ENCODE results near the gene RBBP8. TPM values are rescaled to one million over a fixed set of nuclear protein-coding genes. Genes with fewer than 3 reads are reported as not detected.

RBBP8 gene
- total and polyA plus RNA-seq, 2 experiments from 2014 or later = 27.1 to 45.2 TPM

- peaks cover 24% of the 10 kb centered on the region for H3F3A ChIP-seq (ENCODE audit: insufficient read depth)
- H3K4me1 ChIP-seq (ENCODE audit: insufficient read depth) = peaks cover 26% of the 10 kb centered on the region
- no peaks in the 10 kb centered on the region for H3K79me2 ChIP-seq (ENCODE audit: insufficient read depth)
- in situ Hi-C loops (cut with MboI) = loop anchor here (10.0 kb wide), 1 partner anchor 78 kb away; no protein-coding TSS in a partner anchor
- H3K9me3 ChIP-seq (ENCODE audit: low read depth) = no peaks in the 10 kb centered on the region
- 96% methylated on average over 3 of the region's 3 CpGs for WGBS, 2 experiments (ENCODE audit: low coverage in 1 of 2, low lambda C conversion rate in 2 of 2, missing lambda C conversion rate in 2 of 2)
- H4K20me1 ChIP-seq (ENCODE audit: insufficient read depth) = no peaks in the 10 kb centered on the region
- H2AFZ ChIP-seq = no peak overlapping the region
- H3K27ac ChIP-seq = no peak overlapping the region
- TF ChIP-seq EZH2 (IDR thresholded peaks at IDR 0.05; ENCODE audit: insufficient read depth, poor library complexity, severe bottlenecking) (no peak), EZH2phosphoT487 (IDR thresholded peaks at IDR 0.05; ENCODE audit: insufficient read depth, low read depth) (no peak)
- no peaks in the 10 kb centered on the region for H3K27me3 ChIP-seq (replicated peaks; ENCODE audit: insufficient read depth)
- H3K36me3 ChIP-seq (ENCODE audit: low read depth) = no peaks in the 10 kb centered on the region
- no peak overlapping the region for H3K4me2 ChIP-seq (ENCODE audit: unreplicated experiment)
- no peak overlapping the region for H3K9ac ChIP-seq
- no peak overlapping the region for H3K4me3 ChIP-seq
- no peak for DNase-seq
- no peaks in the 10 kb centered on the region for H3K9me2 ChIP-seq (ENCODE audit: insufficient read depth)
These were observed 103.6 kb downstream of the RBBP8 start for GRCh38 chr18:23036660-23037201.

- H3K4me3 ChIP-seq = no peak overlapping the region
- H3K79me2 ChIP-seq (ENCODE audit: insufficient read depth) = no peaks in the 10 kb centered on the region
- H3K36me3 ChIP-seq (ENCODE audit: low read depth) = no peaks in the 10 kb centered on the region
- H4K20me1 ChIP-seq (ENCODE audit: insufficient read depth) = no peaks in the 10 kb centered on the region
- no peak for DNase-seq
- TF ChIP-seq EZH2 (IDR thresholded peaks at IDR 0.05; ENCODE audit: insufficient read depth, poor library complexity, severe bottlenecking) = no peak
- TF ChIP-seq EZH2phosphoT487 (IDR thresholded peaks at IDR 0.05; ENCODE audit: insufficient read depth, low read depth) = no peak
- H3K4me2 ChIP-seq (ENCODE audit: unreplicated experiment) = no peak overlapping the region
- H3K9me2 ChIP-seq (ENCODE audit: insufficient read depth) = no peaks in the 10 kb centered on the region
- no peak overlapping the region for H3K9ac ChIP-seq
- in situ Hi-C loops (cut with MboI) = loop anchor here (10.0 kb wide), 1 partner anchor 77 kb away; no protein-coding TSS in a partner anchor
- peaks cover 15% of the 10 kb centered on the region for H3F3A ChIP-seq (ENCODE audit: insufficient read depth)
- H2AFZ ChIP-seq = no peak overlapping the region
- WGBS, 2 experiments (ENCODE audit: low coverage in 1 of 2, low lambda C conversion rate in 2 of 2, missing lambda C conversion rate in 2 of 2) = 95 to 100% methylated on average over 2 of the region's 2 CpGs
- no peaks in the 10 kb centered on the region for H3K9me3 ChIP-seq (ENCODE audit: low read depth)
- peaks cover 17% of the 10 kb centered on the region for H3K4me1 ChIP-seq (ENCODE audit: insufficient read depth)
- H3K27me3 ChIP-seq (replicated peaks; ENCODE audit: insufficient read depth) = no peaks in the 10 kb centered on the region
- H3K27ac ChIP-seq = no peak overlapping the region
These were observed 104.5 kb downstream of the RBBP8 start for GRCh38 chr18:23037646-23038045.

GRCh38 chr18:23038712-23039111 lies 105.6 kb downstream of the RBBP8 start:
- 23 to 25% methylated on average over 4 of the region's 4 CpGs for WGBS, 2 experiments (ENCODE audit: low coverage in 1 of 2, low lambda C conversion rate in 2 of 2, missing lambda C conversion rate in 2 of 2)
- H3K27ac ChIP-seq = no peak overlapping the region
- H3K9me2 ChIP-seq (ENCODE audit: insufficient read depth) = no peaks in the 10 kb centered on the region
- no peak overlapping the region for H2AFZ ChIP-seq
- in situ Hi-C loops (cut with MboI) = loop anchor here (10.0 kb wide), 1 partner anchor 76 kb away; no protein-coding TSS in a partner anchor
- no peaks in the 10 kb centered on the region for H3K36me3 ChIP-seq (ENCODE audit: low read depth)
- no peaks in the 10 kb centered on the region for H4K20me1 ChIP-seq (ENCODE audit: insufficient read depth)
- H3K4me1 ChIP-seq (ENCODE audit: insufficient read depth) = peaks cover 9% of the 10 kb centered on the region; the same call in 1 of the 2 replicates
- DNase-seq = peak; percentile 86
- no peak for TF ChIP-seq EZH2phosphoT487 (IDR thresholded peaks at IDR 0.05; ENCODE audit: insufficient read depth, low read depth)
- TF ChIP-seq EZH2 (IDR thresholded peaks at IDR 0.05; ENCODE audit: insufficient read depth, poor library complexity, severe bottlenecking) = no peak
- H3F3A ChIP-seq (ENCODE audit: insufficient read depth) = peaks cover 10% of the 10 kb centered on the region; the same call in 1 of the 2 replicates
- no peaks in the 10 kb centered on the region for H3K79me2 ChIP-seq (ENCODE audit: insufficient read depth)
- H3K27me3 ChIP-seq (replicated peaks; ENCODE audit: insufficient read depth) = no peaks in the 10 kb centered on the region
- H3K9me3 ChIP-seq (ENCODE audit: low read depth) = no peaks in the 10 kb centered on the region
- no peak overlapping the region for H3K4me3 ChIP-seq
- no peak overlapping the region for H3K4me2 ChIP-seq (ENCODE audit: unreplicated experiment)
- H3K9ac ChIP-seq = no peak overlapping the region

GRCh38 chr18:23042133-23042532 lies 109.0 kb downstream of the RBBP8 start:
- Histone ChIP-seq H3K4me2 (ENCODE audit: unreplicated experiment) (no peak overlapping the region), H3K27ac (no peak overlapping the region), H2AFZ (no peak overlapping the region), H3K9ac (no peak overlapping the region), H3K4me1 (ENCODE audit: insufficient read depth) (peaks cover 9% of the 10 kb centered on the region; the same call in 1 of the 2 replicates), H3K36me3 (ENCODE audit: low read depth) (no peaks in the 10 kb centered on the region), H3K9me3 (ENCODE audit: low read depth) (no peaks in the 10 kb centered on the region), H3F3A (ENCODE audit: insufficient read depth) (peaks cover 4% of the 10 kb centered on the region; the same call in 1 of the 2 replicates), H3K79me2 (ENCODE audit: insufficient read depth) (no peaks in the 10 kb centered on the region), H3K9me2 (ENCODE audit: insufficient read depth) (no peaks in the 10 kb centered on the region), H3K27me3 (replicated peaks; ENCODE audit: insufficient read depth) (no peaks in the 10 kb centered on the region), H4K20me1 (ENCODE audit: insufficient read depth) (no peaks in the 10 kb centered on the region), H3K4me3 (no peak overlapping the region)
- DNase-seq = peak; percentile 16
- TF ChIP-seq EZH2 (IDR thresholded peaks at IDR 0.05; ENCODE audit: insufficient read depth, poor library complexity, severe bottlenecking) (no peak), EZH2phosphoT487 (IDR thresholded peaks at IDR 0.05; ENCODE audit: insufficient read depth, low read depth) (no peak)
- in situ Hi-C loops (cut with MboI) = no loop called here

Data from GM23248 (cell line).